Activated CD4-positive, alpha-beta T cell treated with anti-CD3 and anti-CD28 coated beads for 24 hours (primary cell): Measurements from ENCODE around the gene ALCAM.

Source experiments
- DNase-seq, 2 donors: peaks; one replicate each; pipeline ENCODE4 v3.0.0-alpha.2; 2020; ENCODE audit warnings: low read depth in 2 of 2

ALCAM gene

GRCh38 chr3:105429034-105429762, 62.5 kb downstream of the ALCAM start:
- no peak for DNase-seq

DNA sequence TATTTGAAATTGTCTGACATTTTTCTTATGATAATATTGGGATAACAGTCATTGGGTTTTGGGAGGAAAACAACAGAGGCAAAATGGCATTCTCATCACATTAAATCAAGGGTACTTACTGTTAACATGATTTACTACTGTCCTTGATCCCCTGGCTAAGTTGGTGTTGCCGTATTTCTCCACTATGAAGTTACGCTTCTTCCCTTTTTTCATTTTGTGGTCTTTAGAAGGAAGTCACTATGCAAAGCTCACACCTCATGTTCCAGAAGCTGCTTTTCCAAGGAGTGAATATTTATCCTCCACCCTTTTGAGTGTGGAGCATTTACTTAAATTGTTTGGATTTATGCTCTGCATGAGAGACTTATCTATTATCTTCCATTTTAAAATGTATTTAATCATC, 63.7 kb downstream of the ALCAM start:
- DNase-seq = no peak

DNA sequence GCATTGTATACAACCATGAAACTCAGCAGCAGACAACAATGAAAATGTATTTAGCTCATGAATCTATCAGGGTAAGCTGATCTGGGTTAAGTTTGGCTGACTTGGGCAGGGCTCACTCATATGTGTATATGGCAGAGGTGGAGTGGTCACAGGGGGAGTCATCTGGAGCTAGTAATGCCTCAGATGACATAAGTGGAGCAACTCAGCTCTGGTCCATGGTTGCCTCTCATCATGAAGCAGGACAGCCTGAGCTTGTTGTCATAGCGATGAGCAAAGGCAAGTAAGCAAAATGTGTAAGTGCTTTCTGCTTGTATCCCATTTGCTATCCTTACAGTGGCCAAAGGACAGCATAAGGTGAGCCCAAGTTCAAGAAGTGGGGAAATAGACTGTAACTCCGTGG, 64.5 kb downstream of the ALCAM start:
- DNase-seq = no peak

- DNase-seq = no peak
Observed at GRCh38 chr3:105435277-105435676, 68.6 kb downstream of the ALCAM start.

DNA sequence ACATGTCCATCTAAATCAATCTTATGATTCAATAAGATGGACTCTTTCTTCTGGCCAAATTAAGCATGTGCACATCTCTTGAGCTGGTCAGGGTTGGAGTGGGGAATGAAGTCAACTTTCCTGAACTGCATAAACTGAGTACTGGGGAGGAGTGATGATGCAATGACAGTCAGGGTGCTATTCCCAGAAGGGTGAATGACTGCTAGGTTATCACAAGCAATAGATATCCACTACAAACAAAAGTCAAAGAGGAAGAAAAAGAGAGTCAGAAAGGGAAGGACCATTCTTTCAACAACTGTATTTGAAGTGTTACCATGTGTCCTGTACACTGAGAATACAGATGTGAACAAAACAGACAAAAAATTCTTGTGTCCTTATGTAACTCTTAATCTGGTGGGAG, 70.0 kb downstream of the ALCAM start:
- DNase-seq = no peak

DNA sequence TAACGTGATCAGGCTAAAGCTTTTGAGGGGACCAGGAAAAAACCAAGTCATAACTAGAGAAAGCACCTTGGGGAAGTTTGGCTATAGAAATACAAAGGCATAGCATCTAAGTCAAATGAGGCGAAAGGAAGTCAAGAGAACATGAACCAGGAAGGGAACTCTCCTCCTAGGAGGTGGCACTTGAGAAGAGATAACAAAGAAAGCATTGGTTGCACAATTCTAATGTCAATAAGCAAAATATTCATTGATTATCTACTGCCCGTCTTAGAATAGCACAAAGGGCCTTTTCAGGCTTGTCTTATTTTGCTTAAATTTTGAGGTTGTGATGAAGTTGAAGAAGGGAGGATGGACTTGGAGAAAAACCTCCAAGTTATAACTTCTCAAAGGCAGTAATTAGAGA, 73.4 kb downstream of the ALCAM start:
- no peak for DNase-seq

DNA sequence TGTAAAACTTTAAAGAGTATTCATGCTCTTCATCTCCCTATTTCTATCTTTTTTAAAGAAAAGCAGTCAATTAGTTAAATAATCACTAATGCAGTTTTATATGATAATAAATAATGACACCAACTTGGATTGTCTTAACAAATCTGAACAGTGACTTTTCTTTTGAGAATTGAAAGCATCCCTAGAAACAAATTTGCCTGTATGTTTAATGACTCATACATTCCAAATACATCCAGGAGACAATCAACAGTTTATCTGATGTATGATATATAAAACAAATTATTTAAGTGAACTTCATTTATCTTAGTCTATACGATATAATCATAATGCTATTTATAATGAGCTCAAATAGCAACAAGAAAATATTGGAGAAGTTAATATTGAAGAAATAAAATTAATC, 78.0 kb downstream of the ALCAM start:
- DNase-seq = no peak

DNA sequence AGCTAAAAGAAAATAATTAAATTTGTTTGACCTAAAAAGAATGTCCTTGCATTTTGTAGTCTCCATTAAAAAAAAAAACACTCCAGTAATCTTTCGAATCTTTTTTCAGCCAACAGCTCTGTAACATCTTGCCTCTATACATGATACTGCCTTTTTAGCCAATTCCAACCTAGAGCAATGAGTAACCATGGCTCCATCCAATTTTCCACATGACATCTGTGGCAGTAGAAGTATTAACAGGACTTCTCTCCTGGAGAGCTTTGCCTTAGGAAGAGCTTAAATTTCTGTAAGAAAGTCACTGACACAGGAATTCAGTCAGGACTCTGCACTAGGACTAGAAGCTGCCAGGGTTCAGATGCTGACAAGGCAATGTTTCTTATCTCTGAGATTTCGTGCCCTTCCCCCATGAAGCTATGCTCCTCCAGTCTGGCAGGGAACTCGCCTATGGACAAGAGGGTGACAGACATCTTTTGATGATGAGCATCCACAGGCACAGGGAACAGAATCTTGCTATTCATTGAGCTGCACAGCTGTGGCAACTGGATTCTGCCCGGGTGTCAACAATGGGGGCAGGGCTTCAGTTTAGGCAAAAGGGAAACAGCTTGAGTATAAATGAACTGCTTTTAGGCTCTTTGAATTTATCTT, 81.8 kb downstream of the ALCAM start:
- no peak for DNase-seq

DNA sequence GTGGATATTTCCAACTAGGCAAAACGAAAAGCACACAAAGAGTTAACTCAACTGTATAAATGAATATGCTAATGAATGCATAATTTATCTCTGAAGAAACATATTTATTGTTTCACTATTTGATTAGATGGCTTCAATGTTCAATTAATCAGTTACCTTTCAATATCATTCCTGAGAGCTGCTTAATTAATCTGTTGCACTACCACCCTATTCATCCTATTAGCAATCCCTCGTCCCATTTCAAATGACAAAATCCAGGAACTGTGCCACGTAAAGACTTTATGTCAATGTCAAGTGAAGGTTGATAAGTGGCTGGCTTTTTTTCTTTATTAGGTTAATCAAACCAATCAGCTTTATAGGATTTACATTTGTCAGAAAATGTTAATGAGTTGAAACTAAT, 82.7 kb downstream of the ALCAM start:
- DNase-seq = no peak

- DNase-seq = no peak
Observed at GRCh38 chr3:105456017-105456416, 89.3 kb downstream of the ALCAM start.

- DNase-seq = no peak
Observed at GRCh38 chr3:105458518-105459215, 92.0 kb downstream of the ALCAM start.

- no peak for DNase-seq
Observed at GRCh38 chr3:105459566-105460290, 93.0 kb downstream of the ALCAM start.

GRCh38 chr3:105463620-105464019, 96.9 kb downstream of the ALCAM start:
- DNase-seq = no peak

GRCh38 chr3:105465251-105465853, 98.6 kb downstream of the ALCAM start:
- no peak for DNase-seq

DNA sequence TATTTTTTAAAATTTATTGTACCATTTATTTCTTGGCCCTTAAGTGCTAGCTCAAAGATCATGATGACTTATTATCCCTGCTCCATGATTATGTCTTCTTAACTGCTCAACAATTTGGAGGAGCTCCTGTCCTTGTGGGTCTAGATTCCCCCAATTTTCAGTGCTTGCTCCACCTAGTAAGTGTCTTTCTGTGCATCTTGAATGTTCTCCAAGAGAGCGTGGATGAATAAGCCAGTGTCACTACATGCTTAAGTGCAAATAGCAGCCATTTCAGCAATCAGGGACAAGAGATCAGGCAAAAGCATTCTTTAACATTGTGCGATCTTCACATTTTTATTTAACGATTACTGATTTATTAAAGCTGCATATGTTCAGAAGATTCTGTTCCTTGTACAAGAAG, 99.4 kb downstream of the ALCAM start:
- no peak for DNase-seq

GRCh38 chr3:105466495-105467404, 100.0 kb downstream of the ALCAM start:
- DNase-seq = no peak

DNA sequence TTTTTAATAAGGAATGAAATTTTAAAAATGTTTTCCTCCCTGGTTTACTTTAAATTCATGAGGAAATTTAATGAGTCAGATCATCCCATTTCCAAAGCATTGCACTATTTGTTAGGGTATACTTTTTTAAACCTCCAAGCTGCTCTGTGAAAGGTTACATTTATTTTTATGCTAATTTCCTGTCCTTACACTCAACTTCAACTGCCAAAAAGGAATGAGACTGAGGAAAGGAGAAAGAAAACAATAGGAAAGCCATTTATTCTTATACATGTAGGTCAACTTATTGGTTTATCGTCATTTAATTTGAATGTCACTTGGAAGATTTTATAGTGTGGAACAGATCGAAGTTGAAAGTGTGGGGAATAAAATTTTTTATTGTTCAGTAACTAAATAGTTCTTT, 104.1 kb downstream of the ALCAM start:
- no peak for DNase-seq

DNA sequence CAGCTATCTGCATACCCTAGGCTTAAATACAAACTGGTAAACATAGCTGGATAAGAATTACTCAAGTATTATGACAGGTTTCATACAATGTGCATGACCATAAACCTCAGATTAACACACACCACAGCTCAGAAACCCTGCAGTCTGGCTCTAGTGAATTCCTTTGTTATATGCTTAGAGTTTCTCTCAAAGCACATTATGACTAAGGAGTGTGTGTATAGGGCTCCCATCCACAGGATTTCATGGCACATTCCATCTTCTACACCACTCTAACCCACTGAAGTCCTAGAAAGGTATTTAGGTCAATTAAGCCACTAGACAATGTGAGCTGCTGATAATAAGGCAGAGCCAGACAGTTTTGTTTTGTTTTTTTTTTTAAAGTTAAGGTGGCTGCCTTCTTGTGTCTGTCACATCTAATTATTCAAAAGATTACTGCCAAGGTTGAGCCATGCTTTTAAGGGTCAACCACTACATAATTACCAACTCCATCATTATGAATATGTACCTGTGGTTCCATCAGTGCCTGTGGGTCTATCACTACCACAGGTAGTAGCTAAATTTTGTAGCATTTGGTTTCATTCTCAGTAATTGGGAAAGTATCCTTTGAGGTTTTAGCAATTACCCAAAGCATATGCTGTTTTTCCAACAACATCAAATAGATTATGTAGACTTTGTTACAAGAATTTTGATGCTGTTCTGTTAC, 107.0 kb downstream of the ALCAM start:
- DNase-seq = no peak

DNA sequence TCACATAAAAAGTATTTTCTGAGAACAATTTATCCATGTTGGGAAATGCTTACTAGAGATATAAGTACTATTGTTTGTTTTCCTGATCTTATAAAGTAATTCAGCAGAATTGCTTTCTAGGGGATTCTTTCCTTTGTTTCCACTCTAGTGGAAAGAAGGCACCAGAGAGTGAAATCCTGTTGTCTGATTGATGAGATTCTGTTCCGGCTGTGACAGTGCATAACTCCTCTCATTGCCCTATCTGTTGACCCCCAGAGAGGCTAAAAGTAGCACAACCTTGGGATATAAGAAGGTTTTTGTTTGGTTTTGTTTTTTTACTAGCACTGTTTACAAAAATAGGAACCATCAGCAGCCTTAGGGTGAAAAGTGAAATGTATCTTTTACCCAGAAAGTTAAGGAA, 114.1 kb downstream of the ALCAM start:
- no peak for DNase-seq

- DNase-seq = no peak
Observed at GRCh38 chr3:105483476-105483875, 116.8 kb downstream of the ALCAM start.
